GM12878 (cell line): ENCODE measurements around the gene HNMT. TPM values are rescaled to one million over a fixed set of nuclear protein-coding genes. Genes with fewer than 3 reads are reported as not detected.

Experiments
- ATAC-seq: fragments of 200-7000 bp; cut with Tn5 transposase; 3 replicates; pipeline ENCODE4 v1.9.1; 2020; ENCODE audit warnings: mild to moderate bottlenecking, moderate library complexity
- BruUV-seq: library from RNA; stranded (reverse); fragments of 400-500 nt; replicated peaks from 2 replicates; lab custom pipeline; 2021; lab: Mats Ljungman, UMichigan
- CTCF ChIA-PET: fragments of 300-600 bp; sonication (Branson Sonifier 250); formaldehyde crosslinking; extraction: SDS; loops from one replicate; lab custom pipeline; 2021; ENCODE audit warnings: inconsistent platforms; lab: Yijun Ruan, JAX
- POLR2A ChIA-PET: fragments of 350-600 bp; formaldehyde crosslinking; extraction: SDS; loops from one replicate; lab custom pipeline; 2021; ENCODE audit warnings: inconsistent platforms; lab: Charles Lee
- RAD21 ChIA-PET: fragments of 300-600 bp; sonication (Branson Sonifier 250); formaldehyde crosslinking; loops from one replicate; lab custom pipeline; 2023; ENCODE audit warnings: antibody characterized with exemption; ENCODE audit not compliant: unreplicated experiment; lab: Charles Lee
- SMC1A ChIA-PET: fragments of 300-600 bp; sonication (Branson Sonifier 250); formaldehyde crosslinking; loops from one replicate; lab custom pipeline; 2023; ENCODE audit not compliant: unreplicated experiment, uncharacterized antibody; lab: Charles Lee
- DNase-seq: peaks from one replicate; pipeline ENCODE4 v3.0.0-alpha.2; 2011; ENCODE audit warnings: low read depth, low spot score
- FAIRE-seq: peaks from 3 replicates; lab custom pipeline; 2011; peaks lifted over from hg19 to GRCh38; lab: Jason Lieb, UNC
- H2AFZ ChIP-seq: 2 replicates; pipeline ENCODE4 v1.6.0; 2011; ENCODE audit warnings: low read depth, low read length, control low read depth; ENCODE audit not compliant: control insufficient read depth
- H3K27ac ChIP-seq: 2 replicates; pipeline ENCODE4 v1.5.1; 2011; ENCODE audit warnings: control low read depth; ENCODE audit not compliant: control insufficient read depth, insufficient read depth
- H3K27me3 ChIP-seq, 2 experiments: replicated peaks in 1 of 2; 2 replicates each; pipeline versions ENCODE4 v1.6.0 to v1.6.1; 2011; ENCODE audit warnings: low read length in 1 of 2; ENCODE audit not compliant: control insufficient read depth in 2 of 2, insufficient read depth in 2 of 2
- H3K36me3 ChIP-seq, 2 experiments: 2 replicates each; pipeline ENCODE4 v1.5.1; 2011; ENCODE audit warnings: low read length in 1 of 2; ENCODE audit not compliant: control insufficient read depth in 2 of 2, insufficient read depth in 2 of 2
- H3K4me1 ChIP-seq: 2 replicates; pipeline ENCODE4 v1.6.1; 2011; ENCODE audit warnings: mild to moderate bottlenecking, low read length, moderate library complexity, mixed read lengths; ENCODE audit not compliant: control insufficient read depth, insufficient read depth
- H3K4me2 ChIP-seq: 2 replicates; pipeline ENCODE4 v1.6.0; 2011; ENCODE audit warnings: control low read depth; ENCODE audit not compliant: control insufficient read depth, insufficient read depth
- H3K4me3 ChIP-seq: fragments of 200-600 bp; sonication (generic); 2 replicates; pipeline ENCODE4 v1.5.1; 2016
- H3K79me2 ChIP-seq: 2 replicates; pipeline ENCODE4 v1.6.0; 2011; ENCODE audit warnings: low read length; ENCODE audit not compliant: control insufficient read depth, insufficient read depth
- H3K9ac ChIP-seq: 2 replicates; pipeline ENCODE4 v1.8.0; 2011; ENCODE audit warnings: low read length, control low read depth, mixed read lengths; ENCODE audit not compliant: control insufficient read depth, insufficient read depth
- H3K9me3 ChIP-seq: replicated peaks from 3 replicates; pipeline ENCODE4 v1.5.1; 2011; ENCODE audit warnings: mild to moderate bottlenecking, low read length; ENCODE audit not compliant: control insufficient read depth, insufficient read depth
- H4K20me1 ChIP-seq: 2 replicates; pipeline ENCODE4 v1.6.0; 2011; ENCODE audit not compliant: control insufficient read depth, insufficient read depth
- ATF7 ChIP-seq: fragments of 450-650 bp; IDR thresholded peaks from 2 replicates; pipeline ENCODE4 v1.6.1; 2016; ENCODE audit warnings: low read depth, mild to moderate bottlenecking
- BRCA1 ChIP-seq: IDR thresholded peaks from 2 replicates; pipeline ENCODE4 v1.6.1; 2011; ENCODE audit warnings: low read depth, low read length, improper control_type of control experiment
- CREM ChIP-seq: IDR thresholded peaks from 2 replicates; pipeline ENCODE4 v1.6.1; 2014; ENCODE audit warnings: antibody characterized with exemption, low read depth
- EZH2 ChIP-seq: IDR thresholded peaks from 2 replicates; pipeline ENCODE4 v1.6.1; 2012; ENCODE audit warnings: low read depth, mild to moderate bottlenecking, control low read depth, inconsistent platforms, low read length, borderline replicate concordance; ENCODE audit not compliant: control insufficient read depth
- FOXK2 ChIP-seq: fragments of 450-650 bp; IDR thresholded peaks from 2 replicates; pipeline ENCODE4 v1.6.1; 2017; ENCODE audit warnings: mild to moderate bottlenecking, moderate library complexity
- HDAC2 ChIP-seq: fragments of 200-600 bp; sonication (generic); IDR thresholded peaks from 2 replicates; pipeline ENCODE4 v1.6.1; 2017
- IRF5 ChIP-seq: fragments of 450-650 bp; IDR thresholded peaks from 2 replicates; pipeline ENCODE4 v1.6.1; 2017; ENCODE audit warnings: borderline replicate concordance
- JUNB ChIP-seq: IDR thresholded peaks from 2 replicates; pipeline ENCODE4 v1.6.1; 2016; ENCODE audit warnings: antibody characterized with exemption, mild to moderate bottlenecking
- KDM1A ChIP-seq: fragments of 200-600 bp; sonication (generic); IDR thresholded peaks from 2 replicates; pipeline ENCODE4 v1.6.1; 2016; ENCODE audit warnings: borderline replicate concordance
- MEF2A ChIP-seq: IDR thresholded peaks from 2 replicates; pipeline ENCODE4 v1.6.1; 2011; ENCODE audit warnings: low read depth, mild to moderate bottlenecking, low read length, moderate library complexity; ENCODE audit not compliant: insufficient read depth
- NFYB ChIP-seq: IDR thresholded peaks from 2 replicates; pipeline ENCODE4 v1.6.1; 2011; ENCODE audit warnings: low read depth, mild to moderate bottlenecking, low read length, improper control_type of control experiment, moderate library complexity; ENCODE audit not compliant: insufficient read depth
- RFX5 ChIP-seq: IDR thresholded peaks from 2 replicates; pipeline ENCODE4 v1.6.1; 2011; ENCODE audit warnings: low read depth, low read length, improper control_type of control experiment
- SPI1 ChIP-seq: IDR thresholded peaks from 2 replicates; pipeline ENCODE4 v1.6.1; 2011; ENCODE audit warnings: low read depth, mild to moderate bottlenecking, low read length, moderate library complexity, borderline replicate concordance; ENCODE audit not compliant: insufficient read depth
- TCF12 ChIP-seq: IDR thresholded peaks from 2 replicates; pipeline ENCODE4 v1.6.1; 2011; ENCODE audit warnings: low read depth, mild to moderate bottlenecking, low read length
- YBX1 ChIP-seq: fragments of 450-650 bp; IDR thresholded peaks from 2 replicates; pipeline ENCODE4 v1.6.1; 2016; ENCODE audit warnings: antibody characterized with exemption
- ZNF622 ChIP-seq: fragments of 450-650 bp; IDR thresholded peaks from 2 replicates; pipeline ENCODE4 v1.6.1; 2017; ENCODE audit warnings: mild to moderate bottlenecking, inconsistent platforms
- WGBS: methylation state at CpG from one replicate; pipeline ENCODE4 v1.1.6; 2016; ENCODE audit warnings: low lambda C conversion rate; ENCODE audit not compliant: insufficient replicate concordance, insufficient coverage; ENCODE audit errors: missing lambda C conversion rate; 5-methylcytosine and 5-hydroxymethylcytosine counted together
- in situ Hi-C: fragments of 300-500 bp; cut with MboI; formaldehyde crosslinking; loops from 9 replicates; pipeline ENCODE4 v1.14.3; 2018; ENCODE audit warnings: mixed read lengths
- intact Hi-C: fragments of 100-400 bp; cut with micrococcal nuclease; formaldehyde crosslinking; loops from one replicate; pipeline ENCODE4 v1.14.2; 2022; ENCODE audit not compliant: unreplicated experiment
- polyA plus RNA-seq, 11 experiments: library from polyadenylated mRNA; depleted of rRNA in 4 of 11; unstranded in 6 of 11; stranded (reverse) in 5 of 11; fragments of >200 nt; fragmentation: Nextera tagmentation in 4 of 11; fragmentation: Illumina TruSeq in 1 of 11; extraction: Ambion mirVana in 4 of 11; extraction: Trizol in 1 of 11; gene quantifications; 1 replicate in 1 of 11; 2 replicates in 10 of 11; pipeline versions ENCODE4 v1.2.1 to v1.2.3, GENCODE V29; 2011 to 2016; ENCODE audit warnings: inconsistent platforms in 2 of 11, missing spikeins in 2 of 11, low read depth in 1 of 11
- total RNA-seq, 4 experiments: library from RNA; depleted of rRNA in 3 of 4; stranded (reverse); fragments of >200 nt in 3 of 4; fragmentation: Illumina TruSeq in 1 of 4; extraction: Trizol in 1 of 4; gene quantifications; 2 replicates each; pipeline versions ENCODE4 v1.2.1 to v1.2.3, GENCODE V29; 2013 to 2021
- TF ChIP-seq, protein P1 (sequence below): fragments of 450-650 bp; IDR thresholded peaks from 2 replicates; pipeline ENCODE4 v1.6.1; 2017; ENCODE audit warnings: mild to moderate bottlenecking, moderate library complexity
- TF ChIP-seq, protein P2 (sequence below): IDR thresholded peaks from 2 replicates; pipeline ENCODE4 v1.6.1; 2012; ENCODE audit warnings: mild to moderate bottlenecking, low read depth, low read length

HNMT gene
- total and polyA plus RNA-seq, 10 of the 15 experiments (the other 5 are each of a cell fraction or from before 2014, with no cell fraction given): not detected

GRCh38 chr2:137966043-137966442, 1.8 kb downstream of the HNMT start:
- Histone ChIP-seq H3K4me3 (no peak overlapping the region), H3K79me2 (no peaks in the 10 kb centered on the region), H2AFZ (no peak overlapping the region), H3K4me1 (no peaks in the 10 kb centered on the region), H3K9ac (no peak overlapping the region), H4K20me1 (no peaks in the 10 kb centered on the region), H3K4me2 (no peak overlapping the region), H3K27me3 (no peaks in the 10 kb centered on the region), H3K9me3 (no peaks in the 10 kb centered on the region), H3K27ac (no peak overlapping the region), H3K36me3 (no peaks in the 10 kb centered on the region)
- in situ Hi-C loops (no loop called here), intact Hi-C loops (no loop called here)
- BruUV-seq: no TSS peak
- ChIA-PET CTCF (interaction anchor here (0.7 to 1.2 kb wide), 2 partner anchors 11 to 408 kb away, joined by 3 to 4 read pairs; no protein-coding TSS in a partner anchor), POLR2A (no interaction called here), RAD21 (no interaction called here), SMC1A (interaction anchor here (1.7 kb wide), 1 partner anchor 10 kb away, joined by 5 read pairs; no protein-coding TSS in a partner anchor)
- no peak for DNase-seq
- 81% methylated on average over 3 of the region's 3 CpGs for WGBS
- TF ChIP-seq, protein P1, sequence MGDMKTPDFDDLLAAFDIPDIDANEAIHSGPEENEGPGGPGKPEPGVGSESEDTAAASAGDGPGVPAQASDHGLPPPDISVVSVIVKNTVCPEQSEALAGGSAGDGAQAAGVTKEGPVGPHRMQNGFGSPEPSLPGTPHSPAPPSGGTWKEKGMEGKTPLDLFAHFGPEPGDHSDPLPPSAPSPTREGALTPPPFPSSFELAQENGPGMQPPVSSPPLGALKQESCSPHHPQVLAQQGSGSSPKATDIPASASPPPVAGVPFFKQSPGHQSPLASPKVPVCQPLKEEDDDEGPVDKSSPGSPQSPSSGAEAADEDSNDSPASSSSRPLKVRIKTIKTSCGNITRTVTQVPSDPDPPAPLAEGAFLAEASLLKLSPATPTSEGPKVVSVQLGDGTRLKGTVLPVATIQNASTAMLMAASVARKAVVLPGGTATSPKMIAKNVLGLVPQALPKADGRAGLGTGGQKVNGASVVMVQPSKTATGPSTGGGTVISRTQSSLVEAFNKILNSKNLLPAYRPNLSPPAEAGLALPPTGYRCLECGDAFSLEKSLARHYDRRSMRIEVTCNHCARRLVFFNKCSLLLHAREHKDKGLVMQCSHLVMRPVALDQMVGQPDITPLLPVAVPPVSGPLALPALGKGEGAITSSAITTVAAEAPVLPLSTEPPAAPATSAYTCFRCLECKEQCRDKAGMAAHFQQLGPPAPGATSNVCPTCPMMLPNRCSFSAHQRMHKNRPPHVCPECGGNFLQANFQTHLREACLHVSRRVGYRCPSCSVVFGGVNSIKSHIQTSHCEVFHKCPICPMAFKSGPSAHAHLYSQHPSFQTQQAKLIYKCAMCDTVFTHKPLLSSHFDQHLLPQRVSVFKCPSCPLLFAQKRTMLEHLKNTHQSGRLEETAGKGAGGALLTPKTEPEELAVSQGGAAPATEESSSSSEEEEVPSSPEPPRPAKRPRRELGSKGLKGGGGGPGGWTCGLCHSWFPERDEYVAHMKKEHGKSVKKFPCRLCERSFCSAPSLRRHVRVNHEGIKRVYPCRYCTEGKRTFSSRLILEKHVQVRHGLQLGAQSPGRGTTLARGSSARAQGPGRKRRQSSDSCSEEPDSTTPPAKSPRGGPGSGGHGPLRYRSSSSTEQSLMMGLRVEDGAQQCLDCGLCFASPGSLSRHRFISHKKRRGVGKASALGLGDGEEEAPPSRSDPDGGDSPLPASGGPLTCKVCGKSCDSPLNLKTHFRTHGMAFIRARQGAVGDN: no peak
- TF ChIP-seq BRCA1 (no peak), JUNB (no peak), TCF12 (no peak), CREM (no peak), YBX1 (no peak), RFX5 (no peak), IRF5 (no peak), EZH2 (no peak), ZNF622 (no peak), MEF2A (no peak), NFYB (no peak), SPI1 (no peak), KDM1A (no peak), ATF7 (no peak), FOXK2 (no peak), HDAC2 (no peak)
- TF ChIP-seq, protein P2, sequence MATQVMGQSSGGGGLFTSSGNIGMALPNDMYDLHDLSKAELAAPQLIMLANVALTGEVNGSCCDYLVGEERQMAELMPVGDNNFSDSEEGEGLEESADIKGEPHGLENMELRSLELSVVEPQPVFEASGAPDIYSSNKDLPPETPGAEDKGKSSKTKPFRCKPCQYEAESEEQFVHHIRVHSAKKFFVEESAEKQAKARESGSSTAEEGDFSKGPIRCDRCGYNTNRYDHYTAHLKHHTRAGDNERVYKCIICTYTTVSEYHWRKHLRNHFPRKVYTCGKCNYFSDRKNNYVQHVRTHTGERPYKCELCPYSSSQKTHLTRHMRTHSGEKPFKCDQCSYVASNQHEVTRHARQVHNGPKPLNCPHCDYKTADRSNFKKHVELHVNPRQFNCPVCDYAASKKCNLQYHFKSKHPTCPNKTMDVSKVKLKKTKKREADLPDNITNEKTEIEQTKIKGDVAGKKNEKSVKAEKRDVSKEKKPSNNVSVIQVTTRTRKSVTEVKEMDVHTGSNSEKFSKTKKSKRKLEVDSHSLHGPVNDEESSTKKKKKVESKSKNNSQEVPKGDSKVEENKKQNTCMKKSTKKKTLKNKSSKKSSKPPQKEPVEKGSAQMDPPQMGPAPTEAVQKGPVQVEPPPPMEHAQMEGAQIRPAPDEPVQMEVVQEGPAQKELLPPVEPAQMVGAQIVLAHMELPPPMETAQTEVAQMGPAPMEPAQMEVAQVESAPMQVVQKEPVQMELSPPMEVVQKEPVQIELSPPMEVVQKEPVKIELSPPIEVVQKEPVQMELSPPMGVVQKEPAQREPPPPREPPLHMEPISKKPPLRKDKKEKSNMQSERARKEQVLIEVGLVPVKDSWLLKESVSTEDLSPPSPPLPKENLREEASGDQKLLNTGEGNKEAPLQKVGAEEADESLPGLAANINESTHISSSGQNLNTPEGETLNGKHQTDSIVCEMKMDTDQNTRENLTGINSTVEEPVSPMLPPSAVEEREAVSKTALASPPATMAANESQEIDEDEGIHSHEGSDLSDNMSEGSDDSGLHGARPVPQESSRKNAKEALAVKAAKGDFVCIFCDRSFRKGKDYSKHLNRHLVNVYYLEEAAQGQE: no peak
- no peak for ATAC-seq
- no peak for FAIRE-seq
